ENCODE data around the gene CTRL.

DNA sequence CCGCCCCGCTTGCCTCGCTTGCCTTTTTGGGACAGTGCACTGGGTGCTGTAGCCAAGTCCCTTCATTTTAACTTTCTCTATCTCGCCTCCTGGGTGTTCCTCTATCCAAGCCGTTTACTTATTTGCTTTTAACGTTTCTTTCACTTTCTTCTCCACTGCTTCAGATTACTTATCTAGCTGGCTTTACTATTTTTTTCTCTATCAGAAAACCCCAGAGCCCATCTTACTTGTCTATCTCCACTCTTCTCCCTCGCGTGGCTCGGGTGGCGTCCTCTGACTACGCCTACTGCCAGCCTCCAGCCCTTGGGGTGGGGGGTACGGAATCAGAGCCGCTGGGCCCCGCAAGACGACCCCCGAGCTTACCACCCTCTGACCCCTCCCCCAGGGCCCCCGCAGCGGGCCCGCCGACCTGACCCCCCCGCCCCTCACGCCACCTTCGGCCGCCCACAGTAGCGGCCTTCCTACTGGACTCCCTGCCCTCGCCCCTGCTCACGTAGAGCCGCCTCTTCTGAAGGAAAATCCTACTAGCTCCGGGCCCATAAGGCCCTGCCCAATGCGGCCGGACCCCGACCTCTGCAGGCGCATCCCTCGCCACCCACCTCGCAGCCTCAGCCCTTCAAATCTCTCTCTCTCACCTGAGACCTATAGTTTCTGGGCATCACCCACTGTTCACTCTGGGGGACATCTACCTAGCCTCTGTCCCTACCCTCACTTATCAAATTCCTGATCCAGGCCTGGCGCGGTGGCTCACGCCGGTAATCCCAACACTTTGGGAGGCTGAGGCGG is 37.8 kb upstream of the CTRL start:
- TF ChIP-seq ZNF530 (tag by site-specific recombination; IDR thresholded peaks at IDR 0.05; ENCODE audit: low read depth) = no peak
- TF ChIP-seq MYNN (tag by site-specific recombination; IDR thresholded peaks at IDR 0.05; ENCODE audit: borderline replicate concordance) = no peak
- no peak for TF ChIP-seq CTCF (tag by site-specific recombination; IDR thresholded peaks at IDR 0.05)
- no peak for TF ChIP-seq YY1 (tag by site-specific recombination; IDR thresholded peaks at IDR 0.05)
- TF ChIP-seq PATZ1 (tag by site-specific recombination; IDR thresholded peaks at IDR 0.05) = no peak
- TF ChIP-seq, protein P1, sequence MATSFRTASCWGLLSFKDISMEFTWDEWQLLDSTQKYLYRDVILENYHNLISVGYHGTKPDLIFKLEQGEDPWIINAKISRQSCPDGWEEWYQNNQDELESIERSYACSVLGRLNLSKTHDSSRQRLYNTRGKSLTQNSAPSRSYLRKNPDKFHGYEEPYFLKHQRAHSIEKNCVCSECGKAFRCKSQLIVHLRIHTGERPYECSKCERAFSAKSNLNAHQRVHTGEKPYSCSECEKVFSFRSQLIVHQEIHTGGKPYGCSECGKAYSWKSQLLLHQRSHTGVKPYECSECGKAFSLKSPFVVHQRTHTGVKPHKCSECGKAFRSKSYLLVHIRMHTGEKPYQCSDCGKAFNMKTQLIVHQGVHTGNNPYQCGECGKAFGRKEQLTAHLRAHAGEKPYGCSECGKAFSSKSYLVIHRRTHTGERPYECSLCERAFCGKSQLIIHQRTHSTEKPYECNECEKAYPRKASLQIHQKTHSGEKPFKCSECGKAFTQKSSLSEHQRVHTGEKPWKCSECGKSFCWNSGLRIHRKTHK (tag by site-specific recombination; IDR thresholded peaks at IDR 0.05) = no peak
- TF ChIP-seq SP2 (tag by site-specific recombination; IDR thresholded peaks at IDR 0.05) = no peak
- TF ChIP-seq ZNF777 (tag by site-specific recombination; IDR thresholded peaks at IDR 0.05; ENCODE audit: borderline replicate concordance) = no peak
- no peak for TF ChIP-seq ZNF146 (tag by site-specific recombination; IDR thresholded peaks at IDR 0.05)
- TF ChIP-seq, protein P2, sequence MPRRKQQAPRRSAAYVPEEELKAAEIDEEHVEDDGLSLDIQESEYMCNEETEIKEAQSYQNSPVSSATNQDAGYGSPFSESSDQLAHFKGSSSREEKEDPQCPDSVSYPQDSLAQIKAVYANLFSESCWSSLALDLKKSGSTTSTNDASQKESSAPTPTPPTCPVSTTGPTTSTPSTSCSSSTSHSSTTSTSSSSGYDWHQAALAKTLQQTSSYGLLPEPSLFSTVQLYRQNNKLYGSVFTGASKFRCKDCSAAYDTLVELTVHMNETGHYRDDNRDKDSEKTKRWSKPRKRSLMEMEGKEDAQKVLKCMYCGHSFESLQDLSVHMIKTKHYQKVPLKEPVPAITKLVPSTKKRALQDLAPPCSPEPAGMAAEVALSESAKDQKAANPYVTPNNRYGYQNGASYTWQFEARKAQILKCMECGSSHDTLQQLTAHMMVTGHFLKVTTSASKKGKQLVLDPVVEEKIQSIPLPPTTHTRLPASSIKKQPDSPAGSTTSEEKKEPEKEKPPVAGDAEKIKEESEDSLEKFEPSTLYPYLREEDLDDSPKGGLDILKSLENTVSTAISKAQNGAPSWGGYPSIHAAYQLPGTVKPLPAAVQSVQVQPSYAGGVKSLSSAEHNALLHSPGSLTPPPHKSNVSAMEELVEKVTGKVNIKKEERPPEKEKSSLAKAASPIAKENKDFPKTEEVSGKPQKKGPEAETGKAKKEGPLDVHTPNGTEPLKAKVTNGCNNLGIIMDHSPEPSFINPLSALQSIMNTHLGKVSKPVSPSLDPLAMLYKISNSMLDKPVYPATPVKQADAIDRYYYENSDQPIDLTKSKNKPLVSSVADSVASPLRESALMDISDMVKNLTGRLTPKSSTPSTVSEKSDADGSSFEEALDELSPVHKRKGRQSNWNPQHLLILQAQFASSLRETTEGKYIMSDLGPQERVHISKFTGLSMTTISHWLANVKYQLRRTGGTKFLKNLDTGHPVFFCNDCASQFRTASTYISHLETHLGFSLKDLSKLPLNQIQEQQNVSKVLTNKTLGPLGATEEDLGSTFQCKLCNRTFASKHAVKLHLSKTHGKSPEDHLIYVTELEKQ (tag by site-specific recombination; IDR thresholded peaks at IDR 0.05; ENCODE audit: borderline replicate concordance) = no peak
- TF ChIP-seq ZNF544 (tag by site-specific recombination; IDR thresholded peaks at IDR 0.05) = no peak
- no peak for TF ChIP-seq ZNF548 (tag by site-specific recombination; IDR thresholded peaks at IDR 0.05)
- TF ChIP-seq REST (tag by site-specific recombination; IDR thresholded peaks at IDR 0.05) = no peak

Data from HEK293 (cell line).